ENCODE results near the gene FAP.

FAP gene

GRCh38 chr2:162149940-162150339, 93.3 kb downstream of the FAP start:
- Histone ChIP-seq H3K18ac (ENCODE audit: low read depth in 1 of 2, low read length in 2 of 2) (no peak overlapping the region), H3K23ac (ENCODE audit: low read length in 2 of 2) (no peak overlapping the region), H3K4me3 (ENCODE audit: insufficient read depth in 1 of 2, low read depth in 1 of 2, low read length in 2 of 2) (no peak overlapping the region), H3K36me3 (ENCODE audit: control insufficient read depth in 1 of 2, insufficient read depth in 2 of 2, low read depth in 1 of 2, low read length in 2 of 2) (no peaks in the 10 kb centered on the region), H2AFZ (ENCODE audit: low read depth, low read length) (no peak overlapping the region), H4K8ac (ENCODE audit: low read length) (no peak overlapping the region), H3K27ac (ENCODE audit: low read length, poor library complexity, severe bottlenecking) (no peak overlapping the region), H2BK120ac (ENCODE audit: low read depth, low read length) (no peak overlapping the region), H2BK5ac (ENCODE audit: low read depth, low read length, poor library complexity, severe bottlenecking) (no peak overlapping the region), H3K4me2 (ENCODE audit: low read length, poor library complexity, severe bottlenecking) (no peak overlapping the region), H2BK15ac (ENCODE audit: low read depth, poor library complexity, severe bottlenecking) (no peak overlapping the region), H2AK5ac (ENCODE audit: low read length, severe bottlenecking) (no peak overlapping the region), H3K4me1 (ENCODE audit: control insufficient read depth, insufficient read depth, low read depth, low read length) (peaks cover 2% of the 10 kb centered on the region), H2BK12ac (ENCODE audit: low read length in 2 of 2) (no peak overlapping the region), H3K4ac (ENCODE audit: low read depth in 1 of 2, low read length in 2 of 2) (no peak overlapping the region), H3K27me3 (ENCODE audit: control insufficient read depth in 1 of 2, insufficient read depth in 1 of 2, low read length in 2 of 2) (no peaks in the 10 kb centered on the region), H3K79me1 (replicated peaks; ENCODE audit: low read length, poor library complexity, severe bottlenecking) (no peaks in the 10 kb centered on the region), H3K9ac (ENCODE audit: low read length) (no peak overlapping the region), H4K91ac (ENCODE audit: low read length) (no peak overlapping the region), H3K14ac (ENCODE audit: low read length in 2 of 2) (no peak overlapping the region), H3K9me3 (ENCODE audit: control insufficient read depth, low read length) (no peaks in the 10 kb centered on the region)
- no peak for DNase-seq
- 68% methylated on average over 7 of the region's 8 CpGs for WGBS

- Histone ChIP-seq H3K9ac (ENCODE audit: low read length) (no peak overlapping the region), H3K23ac (ENCODE audit: low read length in 2 of 2) (no peak overlapping the region), H2BK12ac (ENCODE audit: low read length in 2 of 2) (no peak overlapping the region), H3K36me3 (ENCODE audit: control insufficient read depth in 1 of 2, insufficient read depth in 2 of 2, low read depth in 1 of 2, low read length in 2 of 2) (no peaks in the 10 kb centered on the region), H3K27ac (ENCODE audit: low read length, poor library complexity, severe bottlenecking) (no peak overlapping the region), H3K4me3 (ENCODE audit: insufficient read depth in 1 of 2, low read depth in 1 of 2, low read length in 2 of 2) (no peak overlapping the region), H2BK5ac (ENCODE audit: low read depth, low read length, poor library complexity, severe bottlenecking) (no peak overlapping the region), H3K4me1 (ENCODE audit: control insufficient read depth, insufficient read depth, low read depth, low read length) (peaks cover 2% of the 10 kb centered on the region), H2BK120ac (ENCODE audit: low read depth, low read length) (no peak overlapping the region), H3K4ac (ENCODE audit: low read depth in 1 of 2, low read length in 2 of 2) (no peak overlapping the region), H4K91ac (ENCODE audit: low read length) (no peak overlapping the region), H2AFZ (ENCODE audit: low read depth, low read length) (no peak overlapping the region), H4K8ac (ENCODE audit: low read length) (no peak overlapping the region), H2BK15ac (ENCODE audit: low read depth, poor library complexity, severe bottlenecking) (no peak overlapping the region), H3K14ac (ENCODE audit: low read length in 2 of 2) (no peak overlapping the region), H3K4me2 (ENCODE audit: low read length, poor library complexity, severe bottlenecking) (no peak overlapping the region), H3K9me3 (ENCODE audit: control insufficient read depth, low read length) (no peaks in the 10 kb centered on the region), H3K27me3 (ENCODE audit: control insufficient read depth in 1 of 2, insufficient read depth in 1 of 2, low read length in 2 of 2) (no peaks in the 10 kb centered on the region), H3K18ac (ENCODE audit: low read depth in 1 of 2, low read length in 2 of 2) (no peak overlapping the region), H2AK5ac (ENCODE audit: low read length, severe bottlenecking) (no peak overlapping the region), H3K79me1 (replicated peaks; ENCODE audit: low read length, poor library complexity, severe bottlenecking) (no peaks in the 10 kb centered on the region)
- DNase-seq = no peak
- WGBS = no CpG with 5 or more reads among the region's 2 CpGs
Observed at GRCh38 chr2:162149466-162149865, 93.8 kb downstream of the FAP start.

GRCh38 chr2:162148956-162149355, 94.3 kb downstream of the FAP start:
- Histone ChIP-seq H2BK12ac (ENCODE audit: low read length in 2 of 2) (no peak overlapping the region), H2AK5ac (ENCODE audit: low read length, severe bottlenecking) (no peak overlapping the region), H2BK5ac (ENCODE audit: low read depth, low read length, poor library complexity, severe bottlenecking) (no peak overlapping the region), H3K27ac (ENCODE audit: low read length, poor library complexity, severe bottlenecking) (no peak overlapping the region), H3K9ac (ENCODE audit: low read length) (no peak overlapping the region), H3K23ac (ENCODE audit: low read length in 2 of 2) (no peak overlapping the region), H3K27me3 (ENCODE audit: control insufficient read depth in 1 of 2, insufficient read depth in 1 of 2, low read length in 2 of 2) (no peaks in the 10 kb centered on the region), H3K14ac (ENCODE audit: low read length in 2 of 2) (no peak overlapping the region), H3K4me1 (ENCODE audit: control insufficient read depth, insufficient read depth, low read depth, low read length) (peaks cover 2% of the 10 kb centered on the region), H2BK120ac (ENCODE audit: low read depth, low read length) (no peak overlapping the region), H4K8ac (ENCODE audit: low read length) (no peak overlapping the region), H3K4me3 (ENCODE audit: insufficient read depth in 1 of 2, low read depth in 1 of 2, low read length in 2 of 2) (no peak overlapping the region), H3K9me3 (ENCODE audit: control insufficient read depth, low read length) (no peaks in the 10 kb centered on the region), H3K79me1 (replicated peaks; ENCODE audit: low read length, poor library complexity, severe bottlenecking) (no peaks in the 10 kb centered on the region), H2BK15ac (ENCODE audit: low read depth, poor library complexity, severe bottlenecking) (no peak overlapping the region), H3K36me3 (ENCODE audit: control insufficient read depth in 1 of 2, insufficient read depth in 2 of 2, low read depth in 1 of 2, low read length in 2 of 2) (no peaks in the 10 kb centered on the region), H3K4me2 (ENCODE audit: low read length, poor library complexity, severe bottlenecking) (no peak overlapping the region), H3K18ac (ENCODE audit: low read depth in 1 of 2, low read length in 2 of 2) (no peak overlapping the region), H2AFZ (ENCODE audit: low read depth, low read length) (no peak overlapping the region), H4K91ac (ENCODE audit: low read length) (no peak overlapping the region), H3K4ac (ENCODE audit: low read depth in 1 of 2, low read length in 2 of 2) (no peak overlapping the region)
- no peak for DNase-seq
- WGBS = 92% methylated on average over 2 of the region's 3 CpGs

GRCh38 chr2:162143969-162144368, 99.3 kb downstream of the FAP start:
- Histone ChIP-seq H2AK5ac (ENCODE audit: low read length, severe bottlenecking) (no peak overlapping the region), H2AFZ (ENCODE audit: low read depth, low read length) (no peak overlapping the region), H2BK15ac (ENCODE audit: low read depth, poor library complexity, severe bottlenecking) (no peak overlapping the region), H3K27me3 (ENCODE audit: control insufficient read depth in 1 of 2, insufficient read depth in 1 of 2, low read length in 2 of 2) (no peaks in the 10 kb centered on the region), H3K79me1 (replicated peaks; ENCODE audit: low read length, poor library complexity, severe bottlenecking) (no peaks in the 10 kb centered on the region), H3K18ac (ENCODE audit: low read depth in 1 of 2, low read length in 2 of 2) (no peak overlapping the region), H3K36me3 (ENCODE audit: control insufficient read depth in 1 of 2, insufficient read depth in 2 of 2, low read depth in 1 of 2, low read length in 2 of 2) (no peaks in the 10 kb centered on the region), H2BK120ac (ENCODE audit: low read depth, low read length) (no peak overlapping the region), H3K14ac (ENCODE audit: low read length in 2 of 2) (no peak overlapping the region), H4K8ac (ENCODE audit: low read length) (no peak overlapping the region), H3K4ac (ENCODE audit: low read depth in 1 of 2, low read length in 2 of 2) (no peak overlapping the region), H4K91ac (ENCODE audit: low read length) (no peak overlapping the region), H3K4me2 (ENCODE audit: low read length, poor library complexity, severe bottlenecking) (no peak overlapping the region), H2BK5ac (ENCODE audit: low read depth, low read length, poor library complexity, severe bottlenecking) (no peak overlapping the region), H2BK12ac (ENCODE audit: low read length in 2 of 2) (no peak overlapping the region), H3K9ac (ENCODE audit: low read length) (no peak overlapping the region), H3K4me1 (ENCODE audit: control insufficient read depth, insufficient read depth, low read depth, low read length) (peaks cover 2% of the 10 kb centered on the region), H3K4me3 (ENCODE audit: insufficient read depth in 1 of 2, low read depth in 1 of 2, low read length in 2 of 2) (no peak overlapping the region), H3K27ac (ENCODE audit: low read length, poor library complexity, severe bottlenecking) (no peak overlapping the region), H3K23ac (ENCODE audit: low read length in 2 of 2) (no peak overlapping the region), H3K9me3 (ENCODE audit: control insufficient read depth, low read length) (no peaks in the 10 kb centered on the region)
- WGBS = 83% methylated on average over 4 of the region's 4 CpGs
- DNase-seq = no peak
